ENCODE data around the gene STT3B.

STT3B gene

DNA sequence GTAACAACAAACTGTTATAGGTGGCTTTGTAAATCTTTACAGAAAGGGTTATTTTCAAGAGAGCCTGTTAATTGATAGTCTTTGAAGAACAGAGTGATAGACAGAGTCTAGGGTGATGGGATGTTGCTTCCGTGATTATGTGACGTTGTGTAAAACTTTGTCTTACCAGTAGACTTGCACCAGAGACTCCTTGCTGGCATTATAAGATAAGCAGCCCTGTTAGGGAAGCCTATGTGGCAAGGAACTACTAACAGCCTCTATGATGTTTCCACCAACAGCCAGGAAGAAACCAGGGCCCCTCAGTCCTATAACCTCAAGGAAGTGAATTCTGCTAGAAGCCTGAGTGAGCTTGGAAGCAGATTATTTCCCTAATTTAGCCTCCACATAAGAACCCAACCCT is 18.9 kb downstream of the STT3B start:
- DNase-seq (ENCODE audit: low read depth) = no peak

DNA sequence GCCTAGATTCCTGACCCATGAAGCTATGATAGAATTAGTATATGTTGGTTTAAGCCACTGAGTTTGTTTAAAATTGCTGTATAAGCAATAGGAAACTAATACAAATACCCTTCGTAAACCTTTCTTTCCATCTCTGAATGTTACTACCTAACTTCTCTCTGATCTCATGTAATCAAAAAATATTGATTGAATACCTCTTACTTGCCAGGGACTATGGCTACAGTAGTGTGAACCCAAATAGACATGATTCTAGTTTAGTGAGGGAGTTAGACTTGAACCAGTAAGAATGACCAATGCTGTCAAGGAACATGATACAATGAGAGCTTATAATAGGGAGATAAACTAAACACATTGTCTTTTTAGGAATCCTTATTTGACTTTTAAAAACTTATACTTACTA is 19.4 kb downstream of the STT3B start:
- no peak for DNase-seq (ENCODE audit: low read depth)

DNA sequence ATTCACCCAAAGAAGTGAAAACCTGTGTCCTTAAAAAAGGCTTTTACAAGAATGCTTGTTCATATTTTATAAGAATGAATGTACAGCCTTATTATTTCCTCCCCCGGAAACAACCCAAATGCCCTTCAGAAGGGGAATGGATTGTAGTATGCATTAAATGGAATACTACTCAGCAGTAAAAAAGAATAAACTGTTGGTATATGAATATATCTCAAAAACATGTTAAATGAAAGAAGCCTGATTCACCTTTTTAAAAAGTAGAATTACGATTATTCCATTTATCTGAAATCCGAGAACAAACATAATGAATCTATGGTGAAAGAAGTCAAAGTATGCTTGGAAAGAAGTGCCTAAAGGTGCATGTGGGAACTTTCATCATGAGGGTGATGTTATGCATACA is 20.5 kb downstream of the STT3B start:
- DNase-seq (ENCODE audit: low read depth) = no peak

DNA sequence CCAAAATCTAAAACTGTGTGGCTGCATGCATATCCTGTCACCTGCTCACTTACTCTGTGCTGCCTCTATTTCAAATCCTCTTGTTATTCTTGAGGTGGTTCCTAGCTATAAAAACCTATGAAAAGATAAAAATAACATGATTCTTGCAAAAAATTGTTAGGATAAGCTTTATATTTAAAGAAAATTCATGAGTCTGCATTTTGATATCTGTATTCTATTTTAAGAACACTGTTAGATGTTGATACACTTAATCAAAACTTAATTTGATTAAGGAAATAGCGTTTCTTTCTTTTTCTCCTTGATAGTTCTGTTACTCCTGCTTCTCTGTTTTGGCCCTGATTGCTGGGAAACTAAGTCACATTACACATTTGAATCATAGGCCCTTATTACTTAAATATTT is 22.5 kb downstream of the STT3B start:
- DNase-seq (ENCODE audit: low read depth) = no peak

DNA sequence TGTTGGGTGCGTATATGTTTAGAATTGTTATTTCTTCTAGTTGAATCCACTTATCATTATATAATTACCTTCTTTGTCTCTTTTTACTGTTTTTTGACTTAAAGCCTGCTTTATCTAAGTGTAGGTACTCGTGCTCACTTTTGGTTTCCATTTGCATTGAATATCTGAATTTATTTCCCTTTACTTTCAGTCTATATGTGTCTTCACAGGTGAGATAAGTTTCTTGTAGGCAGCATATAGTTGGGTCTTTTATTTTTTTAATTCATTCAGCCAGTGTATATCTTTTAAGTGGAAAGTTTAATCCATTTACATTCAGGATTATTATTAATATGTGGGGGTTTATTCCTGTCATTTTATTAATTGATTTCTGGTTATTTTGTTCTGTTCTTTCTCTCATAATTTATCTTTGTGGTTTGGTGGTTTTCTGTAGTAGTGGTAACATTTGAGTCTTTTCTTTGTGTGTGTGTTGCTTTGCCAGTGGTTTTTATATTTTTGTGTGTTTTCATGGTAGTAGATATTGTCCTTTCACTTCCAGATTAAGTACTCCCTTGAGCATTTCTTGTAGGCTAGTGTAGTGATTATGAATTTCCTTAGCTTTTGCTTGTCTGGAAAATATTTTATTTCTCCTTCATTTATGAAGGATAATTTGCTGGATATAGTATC is 27.3 kb downstream of the STT3B start:
- DNase-seq (ENCODE audit: low read depth) = no peak

DNA sequence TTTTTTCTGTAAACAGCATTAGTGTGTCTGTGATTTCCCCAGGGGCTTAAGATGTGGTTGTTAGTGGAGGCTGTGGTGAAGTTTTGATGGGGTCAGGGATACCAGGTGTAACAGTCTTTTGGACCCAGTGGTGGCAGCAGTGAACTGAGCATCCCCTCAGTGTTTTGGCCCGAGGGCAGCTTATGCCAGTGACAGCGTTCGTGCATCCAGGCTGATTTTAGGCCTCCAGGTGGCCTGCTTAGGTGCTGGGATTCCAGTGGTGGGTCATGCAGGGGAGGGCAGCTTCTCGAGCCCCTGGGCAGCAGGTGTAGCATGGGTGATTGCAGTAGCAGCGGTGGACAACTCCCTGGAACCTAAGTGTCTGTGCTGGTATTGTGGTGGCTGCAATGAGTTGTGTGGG is 29.2 kb downstream of the STT3B start:
- no peak for DNase-seq (ENCODE audit: low read depth)

DNA sequence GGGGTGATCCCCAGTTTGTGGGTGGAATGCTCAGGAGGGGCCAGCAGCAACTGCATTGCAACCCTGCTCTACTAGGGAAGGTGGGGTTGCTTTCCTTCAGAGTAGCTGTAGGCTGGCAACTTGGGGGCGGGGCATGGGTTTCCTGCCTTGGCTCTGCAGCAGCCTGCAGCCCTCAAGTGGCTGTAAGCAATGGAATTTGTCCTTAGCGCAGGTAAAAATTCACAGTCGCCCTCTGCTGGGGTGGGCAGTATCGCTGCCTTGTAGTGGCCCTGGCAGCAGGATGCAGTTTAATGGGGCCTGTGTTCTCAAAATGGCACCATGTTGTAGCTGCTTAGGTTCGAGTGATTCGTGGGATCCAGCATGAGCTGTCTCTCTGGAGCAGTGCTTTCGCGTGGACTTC is 29.8 kb downstream of the STT3B start:
- no peak for DNase-seq (ENCODE audit: low read depth)

DNA sequence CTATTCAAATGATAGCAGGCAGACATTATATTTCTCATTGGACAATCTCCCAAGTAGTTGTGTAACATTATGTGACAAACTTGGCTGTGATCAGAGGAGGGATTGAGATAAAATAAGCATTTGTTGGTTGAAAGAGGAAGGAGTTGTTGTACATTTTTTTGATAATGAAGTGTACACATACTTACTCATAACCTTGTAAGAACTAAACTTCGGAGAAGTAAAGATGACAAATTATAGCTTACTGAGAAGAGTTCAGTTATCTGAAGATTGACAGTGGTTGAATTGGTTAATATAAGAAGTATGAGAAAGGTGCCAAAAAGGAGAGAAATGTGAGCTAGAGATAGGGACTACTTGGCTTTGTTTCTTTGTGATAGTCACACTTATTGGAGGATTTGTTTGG is 32.6 kb downstream of the STT3B start:
- DNase-seq (ENCODE audit: low read depth) = no peak

DNA sequence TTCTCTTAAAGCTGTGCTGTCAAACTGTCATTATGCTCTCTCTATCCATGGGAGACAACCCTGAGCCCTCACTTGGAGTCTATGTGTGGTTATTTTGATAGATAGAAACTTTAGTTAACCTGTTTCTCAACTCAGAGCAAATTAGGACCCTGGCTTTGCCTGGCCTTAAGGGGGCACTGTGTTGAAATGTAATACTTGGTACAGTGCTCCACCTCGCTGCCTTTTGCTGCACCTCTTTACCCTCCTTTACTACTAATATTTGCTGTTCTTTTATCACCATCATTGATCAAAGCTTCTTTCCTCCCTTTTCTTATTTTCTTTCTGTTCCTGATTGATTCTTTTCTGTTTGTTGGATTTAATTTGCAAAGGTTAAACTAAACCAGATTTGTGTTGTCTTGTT is 34.3 kb downstream of the STT3B start:
- DNase-seq (ENCODE audit: low read depth) = peak; percentile 7

DNA sequence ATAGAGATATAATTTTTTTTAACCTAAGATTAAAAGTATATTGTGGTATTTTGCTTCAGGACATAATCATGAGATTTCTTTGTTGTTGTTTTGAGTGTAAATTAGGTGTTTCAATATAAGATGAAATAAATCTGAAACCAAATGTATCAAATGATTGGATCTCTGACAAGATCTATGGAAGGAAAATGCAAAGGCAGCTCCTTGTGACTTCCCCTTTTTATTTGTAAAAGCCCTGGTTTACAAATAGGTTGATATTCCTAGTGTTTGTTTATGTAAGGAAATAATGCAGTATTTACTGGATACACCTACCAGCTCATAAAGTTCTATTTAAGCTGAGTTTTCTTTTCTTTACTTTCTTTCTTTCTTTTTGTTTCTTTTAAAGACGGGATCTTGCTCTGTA is 35.9 kb downstream of the STT3B start:
- DNase-seq (ENCODE audit: low read depth) = no peak

DNA sequence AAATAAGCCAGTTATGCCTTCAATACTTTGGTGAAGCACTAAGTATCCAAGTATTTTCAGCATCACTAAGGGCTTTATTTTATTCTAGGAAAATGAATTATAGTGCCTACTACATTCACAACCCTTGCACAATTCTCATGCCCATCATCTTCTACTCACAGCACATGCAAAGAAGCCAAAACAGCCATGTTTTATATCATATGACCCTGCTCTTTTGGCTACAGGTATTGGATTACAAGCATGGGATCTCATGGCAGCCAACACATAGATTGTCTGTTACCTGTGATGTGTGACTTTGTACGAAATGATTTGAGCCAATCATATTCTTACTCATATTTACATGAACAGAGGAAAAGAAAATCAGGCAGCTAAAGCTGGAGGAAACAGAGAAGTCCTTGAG is 38.6 kb downstream of the STT3B start:
- DNase-seq (ENCODE audit: low read depth) = no peak

DNA sequence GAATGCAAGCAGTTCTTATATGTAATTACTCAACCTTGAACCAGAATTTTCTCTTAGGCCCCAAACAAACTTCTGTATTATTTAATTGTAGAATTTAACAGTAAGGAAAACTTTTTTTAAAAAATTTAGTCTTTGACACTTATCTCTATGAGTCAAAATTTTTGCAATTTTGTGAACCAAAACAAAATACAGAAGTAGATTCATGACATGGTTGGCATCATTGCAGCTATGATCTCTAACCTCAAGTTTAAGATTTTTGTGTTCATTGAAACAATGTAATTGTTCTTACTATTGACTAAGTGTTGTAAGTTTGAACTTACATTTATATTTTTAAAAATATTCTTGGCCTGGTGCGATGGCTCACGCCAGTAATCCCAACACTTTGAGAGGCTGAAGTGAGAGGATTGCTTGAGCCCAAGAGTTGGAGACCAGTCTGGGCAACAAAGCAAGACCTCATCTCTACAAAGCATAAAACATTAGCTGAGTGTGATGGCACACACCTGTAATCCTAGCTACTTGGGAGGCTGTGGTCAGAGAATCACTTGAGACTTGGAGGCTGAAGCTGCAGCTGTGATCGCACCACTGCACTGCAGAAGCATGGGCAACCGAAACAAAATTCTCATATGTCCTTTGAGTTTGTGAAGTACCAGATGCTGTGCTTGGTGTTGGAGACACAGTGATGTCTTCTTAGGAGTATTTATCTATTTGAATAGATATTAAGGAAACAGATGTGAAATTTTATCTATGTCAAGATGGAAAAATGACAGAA is 39.7 kb downstream of the STT3B start:
- no peak for DNase-seq (ENCODE audit: low read depth)

DNA sequence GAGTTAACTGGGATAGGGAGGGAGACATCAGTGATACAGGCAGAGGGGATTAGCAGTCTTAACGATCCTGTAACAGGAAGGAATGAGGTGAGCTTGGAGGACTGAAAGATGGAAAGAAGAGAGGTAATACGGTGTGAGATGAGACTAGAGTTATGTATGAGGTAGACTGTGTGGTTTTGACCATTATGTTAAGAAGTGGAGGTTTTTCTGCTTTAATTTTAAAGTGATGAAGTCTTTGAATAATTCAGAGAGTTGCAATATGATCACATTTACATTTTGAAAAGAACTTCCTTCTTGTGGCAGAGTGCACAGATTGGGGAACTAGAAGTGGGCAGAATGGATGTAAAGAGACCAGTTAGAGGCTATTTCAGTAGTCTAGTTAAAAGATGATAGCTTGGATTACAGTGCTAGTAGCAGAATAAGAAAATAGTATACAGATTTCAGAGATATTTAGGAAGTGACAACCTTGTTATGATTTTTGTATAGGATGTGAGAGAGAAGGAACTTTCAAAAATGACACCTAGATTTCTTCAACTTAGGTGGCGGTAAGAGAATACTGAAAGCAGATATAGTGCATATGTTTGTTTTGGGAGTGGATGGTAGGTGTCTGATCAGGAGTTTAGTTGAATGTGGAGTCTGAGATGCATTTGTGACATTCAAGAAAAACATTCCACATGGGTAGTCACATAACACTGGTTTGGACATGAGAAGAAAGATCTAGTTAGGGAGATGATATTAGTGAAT is 40.5 kb downstream of the STT3B start:
- DNase-seq (ENCODE audit: low read depth) = no peak

DNA sequence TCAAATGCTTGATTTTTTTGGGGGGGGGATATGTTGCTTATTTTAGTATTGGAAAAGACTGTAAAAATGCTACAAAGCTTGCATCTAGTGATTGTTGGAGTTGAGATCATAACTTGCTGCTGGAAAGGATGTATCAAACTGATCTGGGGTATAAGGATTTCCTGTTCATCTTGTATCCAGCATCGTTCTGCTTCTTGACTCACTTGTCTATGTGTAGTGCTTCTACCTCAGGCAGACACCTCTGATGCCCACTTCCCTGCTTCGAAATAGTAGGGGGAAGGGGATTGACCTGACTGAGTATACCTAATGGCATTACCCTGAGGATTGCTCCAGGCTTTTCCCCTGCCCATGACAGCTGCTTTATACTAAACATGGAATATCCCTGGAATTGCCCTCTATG is 42.7 kb downstream of the STT3B start:
- DNase-seq (ENCODE audit: low read depth) = no peak

DNA sequence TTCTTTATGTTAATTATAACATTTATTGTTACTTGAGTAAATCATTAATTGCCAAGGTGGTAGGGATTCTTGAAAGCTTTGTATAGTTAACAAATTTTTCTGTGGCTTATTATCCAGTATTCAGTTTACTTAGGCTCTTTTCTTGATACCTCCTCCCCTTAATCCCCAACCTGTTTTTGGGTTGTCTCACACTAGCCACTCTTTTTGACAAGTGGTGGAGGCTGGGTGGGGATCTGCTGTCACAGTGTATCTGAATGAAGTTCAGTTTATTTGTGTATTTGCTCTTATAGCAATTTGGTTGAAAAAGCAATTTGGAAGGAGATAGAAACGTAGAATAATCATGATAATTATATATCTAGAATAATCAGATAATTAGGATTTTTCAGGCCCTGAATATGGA is 43.8 kb downstream of the STT3B start:
- no peak for DNase-seq (ENCODE audit: low read depth)

DNA sequence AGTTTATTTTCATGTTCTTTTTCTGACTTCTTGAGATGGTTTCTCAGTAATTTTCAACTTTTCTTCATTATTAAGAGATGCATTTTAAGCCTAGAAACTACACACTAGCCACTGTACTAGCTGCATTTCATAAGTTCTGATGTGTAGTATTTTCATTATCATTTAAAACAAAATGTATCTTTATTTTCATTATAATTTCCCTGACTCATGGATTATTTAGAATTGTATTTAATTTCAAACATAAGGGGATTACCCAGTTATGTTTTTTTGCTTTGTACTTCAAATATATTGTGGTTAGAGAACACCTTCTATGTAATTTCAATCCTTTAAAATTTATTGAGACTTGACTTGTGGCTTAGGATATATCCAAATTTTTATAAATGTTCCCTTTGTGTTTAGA is 44.5 kb downstream of the STT3B start:
- DNase-seq (ENCODE audit: low read depth) = no peak

DNA sequence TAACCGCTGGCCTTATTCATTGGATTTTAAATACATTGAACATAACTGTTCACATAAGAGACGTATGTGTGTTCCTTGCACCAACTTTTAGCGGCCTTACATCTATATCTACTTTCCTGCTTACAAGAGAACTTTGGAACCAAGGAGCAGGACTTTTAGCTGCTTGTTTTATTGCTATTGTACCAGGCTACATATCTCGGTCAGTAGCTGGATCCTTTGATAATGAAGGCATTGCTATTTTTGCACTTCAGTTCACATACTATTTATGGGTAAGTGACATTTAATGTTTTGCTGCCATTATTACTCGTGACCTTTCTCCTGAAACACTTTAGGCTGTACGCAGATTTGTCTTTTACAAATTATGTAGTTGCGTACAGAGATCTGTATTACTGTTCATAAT is 47.1 kb downstream of the STT3B start:
- DNase-seq (ENCODE audit: low read depth) = no peak

DNA sequence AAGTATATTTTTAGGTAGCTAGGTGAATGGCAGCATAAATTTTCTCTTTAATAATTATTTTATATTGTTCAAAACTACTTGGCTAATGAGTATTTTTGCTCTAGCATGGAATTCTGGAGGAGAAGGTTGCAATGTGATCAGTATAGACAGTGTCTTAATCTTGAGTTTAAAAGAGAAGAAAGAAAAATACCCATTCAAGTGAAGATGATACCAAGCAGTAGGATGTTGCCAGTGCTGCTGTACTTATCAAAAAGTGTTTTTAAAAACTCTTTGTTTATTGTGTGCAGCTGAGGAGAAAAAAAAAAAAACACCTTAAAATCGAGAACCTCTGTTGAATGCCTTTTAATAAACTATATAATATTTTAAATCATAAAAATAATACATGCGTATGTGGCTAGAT is 47.9 kb downstream of the STT3B start:
- DNase-seq (ENCODE audit: low read depth) = no peak

DNA sequence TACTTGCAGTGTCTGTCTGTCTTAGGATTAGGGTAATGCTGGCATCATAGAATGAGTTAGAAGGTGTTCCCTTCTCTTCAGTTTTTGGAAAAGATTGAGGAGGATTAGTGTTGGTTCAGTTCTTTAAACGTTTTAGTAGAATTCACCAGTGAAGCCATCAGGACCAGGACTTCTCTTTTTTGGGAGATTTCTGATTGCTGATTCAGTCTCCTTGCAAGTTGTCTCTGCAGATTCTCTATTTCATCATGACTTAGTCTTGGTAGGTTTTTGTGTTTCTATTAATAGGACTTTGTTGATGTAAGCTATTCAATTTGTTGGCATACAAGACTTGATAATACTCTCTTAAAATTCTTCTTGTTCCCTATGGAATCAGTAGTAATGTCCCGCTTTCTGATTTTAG is 48.9 kb downstream of the STT3B start:
- peak; percentile 23 for DNase-seq (ENCODE audit: low read depth)

DNA sequence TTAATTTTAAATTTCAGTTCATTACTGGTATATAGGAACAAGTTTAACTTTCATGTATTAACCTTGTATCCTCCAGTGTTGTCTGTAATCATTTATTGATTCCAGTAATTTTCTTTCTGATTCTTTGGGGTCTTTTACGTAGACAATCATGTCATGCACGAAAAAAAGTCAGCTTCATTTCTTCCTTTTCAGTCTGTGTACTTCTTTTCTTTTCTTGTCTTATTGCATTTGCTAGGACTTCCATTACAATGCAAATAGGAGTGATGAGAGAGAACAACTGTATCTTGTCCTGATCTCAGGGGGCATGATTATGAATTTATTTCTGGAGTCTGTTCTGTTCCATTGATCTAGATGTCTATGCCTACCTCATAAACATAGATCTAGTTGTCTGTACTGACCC is 56.5 kb downstream of the STT3B start:
- no peak for DNase-seq (ENCODE audit: low read depth)

DNA sequence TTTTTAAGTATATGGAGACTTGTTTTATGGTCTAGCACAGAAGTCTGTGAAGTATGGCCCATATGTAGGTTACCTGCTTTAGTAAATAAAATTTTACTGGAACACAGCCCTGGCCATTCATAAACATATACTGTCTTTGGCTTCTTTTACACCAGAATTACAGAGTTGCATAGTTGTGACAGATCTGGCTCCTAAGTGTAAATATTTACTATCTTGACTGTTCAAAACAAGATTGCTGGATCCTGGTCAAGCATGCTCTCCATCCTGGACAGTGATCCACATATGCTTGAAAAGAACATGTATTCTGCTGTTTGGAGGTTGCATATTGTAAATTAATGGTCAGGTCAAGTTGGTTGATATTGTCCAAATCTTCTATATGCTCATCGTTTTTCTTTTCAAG is 57.9 kb downstream of the STT3B start:
- DNase-seq (ENCODE audit: low read depth) = no peak

DNA sequence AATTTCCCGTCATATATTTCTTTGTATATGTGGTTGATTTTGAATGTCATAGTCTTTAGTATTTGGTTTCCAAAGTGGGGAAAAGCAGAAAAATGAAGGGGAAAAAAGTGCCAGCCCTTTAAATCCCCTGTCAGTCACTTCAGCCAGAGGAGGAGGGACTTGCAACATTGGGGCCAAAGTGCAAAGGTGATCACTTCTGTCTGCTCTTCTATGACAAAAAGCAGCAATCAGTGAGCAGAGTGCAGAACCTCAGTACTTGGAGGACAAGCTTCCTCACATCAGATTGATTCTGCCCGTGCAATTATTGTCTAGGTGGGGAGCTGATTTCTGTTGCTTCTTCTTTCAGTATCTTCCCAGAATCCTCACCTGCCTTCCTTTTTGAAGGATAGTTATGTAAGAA is 60.0 kb downstream of the STT3B start:
- DNase-seq (ENCODE audit: low read depth) = no peak

DNA sequence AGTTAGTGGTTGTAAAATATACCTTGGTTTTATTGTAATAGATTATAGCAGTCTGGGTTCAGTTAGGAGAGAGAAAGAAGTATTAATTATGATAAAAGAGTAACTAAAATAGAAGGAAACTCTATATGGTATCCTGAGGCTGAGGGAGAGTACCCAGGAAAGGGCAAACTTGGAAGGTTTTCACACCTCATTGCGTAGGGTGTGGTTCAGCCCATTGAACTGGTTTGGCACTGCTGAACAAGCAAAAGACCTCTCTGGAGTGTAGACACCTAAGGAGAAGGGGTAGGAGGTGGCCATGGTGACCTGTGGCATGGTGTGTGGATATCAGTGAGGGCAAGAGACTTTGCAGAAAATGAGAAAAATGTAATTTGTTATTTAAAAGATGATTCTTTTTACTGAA is 63.5 kb downstream of the STT3B start:
- DNase-seq (ENCODE audit: low read depth) = no peak
